Activated CD4-positive, alpha-beta T cell treated with anti-CD3 and anti-CD28 coated beads, Interleukin-2, amount 50 U/mL, for 24 hours (primary cell): ENCODE data around the gene SPRED3.

ENCODE experiments used
- DNase-seq, 2 donors: peaks; one replicate each; pipeline ENCODE4 v3.0.0-alpha.2; 2020; ENCODE audit warnings: low read depth in 1 of 2, low spot score in 1 of 2

Gene SPRED3

GRCh38 chr19:38443458-38443999, 55.0 kb downstream of the SPRED3 start:
- no peak for DNase-seq

DNA sequence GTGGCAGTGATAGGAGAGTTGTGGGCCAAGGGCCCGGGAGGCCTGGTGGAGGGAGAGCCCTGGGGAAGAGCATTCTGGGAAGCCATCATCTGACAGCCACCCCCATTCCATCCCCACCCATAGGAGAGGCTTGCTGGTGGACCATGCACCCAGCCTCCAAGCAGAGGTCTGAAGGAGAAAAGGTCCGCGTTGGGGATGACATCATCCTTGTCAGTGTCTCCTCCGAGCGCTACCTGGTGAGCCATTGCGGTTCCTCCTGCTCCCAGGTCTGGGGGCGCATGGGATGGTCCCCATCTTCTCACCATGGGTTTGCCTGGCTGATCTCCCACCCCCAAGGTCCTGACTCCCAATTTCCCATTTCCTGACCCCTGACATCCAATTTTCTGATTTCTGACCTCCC, 55.5 kb downstream of the SPRED3 start:
- no peak for DNase-seq

DNA sequence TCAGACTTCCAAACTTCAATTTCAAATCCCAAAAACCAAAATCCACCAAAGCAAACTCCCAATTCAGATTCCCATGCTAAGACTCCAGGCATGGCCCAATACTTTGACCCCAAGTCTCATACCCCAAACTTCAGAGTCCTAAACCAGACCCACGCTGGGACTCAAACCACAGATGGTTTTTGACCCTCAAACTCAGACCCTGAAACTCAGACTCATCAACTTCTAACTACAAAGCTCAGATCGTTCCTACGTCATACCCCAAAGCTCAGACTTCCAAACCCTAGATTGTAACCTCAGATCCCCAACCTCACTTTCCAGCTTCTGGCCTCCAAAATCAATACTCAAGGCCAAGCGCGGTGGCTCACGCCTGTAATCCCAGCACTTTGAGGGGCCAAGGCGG, 56.9 kb downstream of the SPRED3 start:
- DNase-seq: no peak

GRCh38 chr19:38448225-38448624, 59.7 kb downstream of the SPRED3 start:
- DNase-seq: no peak
